ENCODE data around the gene DACT2. TPM values are rescaled to one million over a fixed set of nuclear protein-coding genes. Genes with fewer than 3 reads are reported as not detected.

The DACT2 gene
- total and polyA plus RNA-seq, 9 of the 15 experiments (the other 6 are each of a cell fraction or from before 2014, with no cell fraction given), result not detected

- FAIRE-seq (no peak), ATAC-seq (no peak), DNase-seq (ENCODE audit: extremely low read depth in 1 of 4, low spot score in 3 of 4) (no peak)
- WGBS (ENCODE audit: insufficient coverage, low coverage, missing lambda C conversion rate), result 2% methylated on average over 9 of the region's 9 CpGs
- Histone ChIP-seq H3K9me3 (replicated peaks; ENCODE audit: control insufficient read depth, insufficient read depth, low read depth, low read length) (no peaks in the 10 kb centered on the region), H3K4me1 (replicated peaks in 1 of 2; ENCODE audit: control insufficient read depth in 2 of 2, insufficient read depth in 2 of 2, low read length in 2 of 2) (peaks cover 0 to 3% of the 10 kb centered on the region in 2 experiments; a peak in 1 of 5 replicates), H3K4me2 (ENCODE audit: insufficient read depth, low read length) (no peak overlapping the region), H3K4me3 (no peak overlapping the region), H2AFZ (ENCODE audit: low read depth, low read length) (no peak overlapping the region), H4K20me1 (replicated peaks; ENCODE audit: control insufficient read depth, insufficient read depth, low read length) (no peaks in the 10 kb centered on the region), H3K27me3 (ENCODE audit: control insufficient read depth in 2 of 2, insufficient read depth in 2 of 2, low read length in 2 of 2) (peaks cover 21 to 39% of the 10 kb centered on the region in 2 experiments), H3K36me3 (ENCODE audit: control insufficient read depth, insufficient read depth, low read length) (no peaks in the 10 kb centered on the region), H3K79me2 (ENCODE audit: control insufficient read depth, insufficient read depth, low read length) (no peaks in the 10 kb centered on the region), H3K9me1 (ENCODE audit: control insufficient read depth, insufficient read depth, low read length) (no peaks in the 10 kb centered on the region), H3K27ac (ENCODE audit: extremely low read depth, low read depth, low read length) (no peak overlapping the region), H3K9ac (ENCODE audit: insufficient read depth in 1 of 2, low read depth in 2 of 2, low read length in 2 of 2) (no peak overlapping the region)
- TF ChIP-seq HOMEZ (CRISPR knock-in tag; IDR thresholded peaks at IDR 0.05) (no peak), MAFG (tag; conservative IDR thresholded peaks at IDR 0.05) (0 out of 2 replicates have a peak, but pooled peaks have one; percentile 9), ZNF316 (IDR thresholded peaks at IDR 0.05) (peak; percentile 43), MBD2 (IDR thresholded peaks at IDR 0.05; ENCODE audit: borderline replicate concordance, low read depth) (no peak)
- in situ Hi-C loops (cut with MboI), result no loop called here
- CTCF ChIA-PET (ENCODE audit: low intra/inter-chr PET ratio), result no interaction called here
- intact Hi-C loops (cut with micrococcal nuclease), result no loop called here
- BruUV-seq (replicated peaks), result no TSS peak
- POLR2A ChIA-PET, result interaction anchor here (0.6 kb wide), 3 partner anchors 138 to 490 kb away, joined by 3 read pairs; no protein-coding TSS in a partner anchor
These were observed 42.2 kb upstream of the DACT2 start for GRCh38 chr6:168361766-168362165.

- H3K79me2 ChIP-seq (ENCODE audit: control insufficient read depth, insufficient read depth, low read length), result no peaks in the 10 kb centered on the region
- DNase-seq (ENCODE audit: extremely low read depth in 1 of 4, low spot score in 3 of 4) (no peak), ATAC-seq (no peak), FAIRE-seq (no peak)
- no peaks in the 10 kb centered on the region for H3K9me1 ChIP-seq (ENCODE audit: control insufficient read depth, insufficient read depth, low read length)
- WGBS (ENCODE audit: insufficient coverage, low coverage, missing lambda C conversion rate), result 3% methylated on average over 14 of the region's 14 CpGs
- peaks cover 12 to 39% of the 10 kb centered on the region in 2 experiments for H3K27me3 ChIP-seq (ENCODE audit: control insufficient read depth in 2 of 2, insufficient read depth in 2 of 2, low read length in 2 of 2)
- peaks cover 0 to 5% of the 10 kb centered on the region in 2 experiments; a peak in 1 of 5 replicates for H3K4me1 ChIP-seq (replicated peaks in 1 of 2; ENCODE audit: control insufficient read depth in 2 of 2, insufficient read depth in 2 of 2, low read length in 2 of 2)
- no TSS peak for BruUV-seq (replicated peaks)
- H3K36me3 ChIP-seq (ENCODE audit: control insufficient read depth, insufficient read depth, low read length), result no peaks in the 10 kb centered on the region
- CTCF ChIA-PET (ENCODE audit: low intra/inter-chr PET ratio), result interaction anchor here (0.8 kb wide), 1 partner anchor 299 kb away, joined by 3 read pairs; no protein-coding TSS in a partner anchor
- H3K4me2 ChIP-seq (ENCODE audit: insufficient read depth, low read length), result no peak overlapping the region
- in situ Hi-C loops (cut with MboI) (no loop called here), intact Hi-C loops (cut with micrococcal nuclease) (no loop called here)
- H3K27ac ChIP-seq (ENCODE audit: extremely low read depth, low read depth, low read length), result no peak overlapping the region
- H3K9ac ChIP-seq (ENCODE audit: insufficient read depth in 1 of 2, low read depth in 2 of 2, low read length in 2 of 2), result no peak overlapping the region
- no peaks in the 10 kb centered on the region for H3K9me3 ChIP-seq (replicated peaks; ENCODE audit: control insufficient read depth, insufficient read depth, low read depth, low read length)
- POLR2A ChIA-PET, result no interaction called here
- H3K4me3 ChIP-seq, result no peak overlapping the region
- H2AFZ ChIP-seq (ENCODE audit: low read depth, low read length), result no peak overlapping the region
- no peaks in the 10 kb centered on the region for H4K20me1 ChIP-seq (replicated peaks; ENCODE audit: control insufficient read depth, insufficient read depth, low read length)
These were observed 40.2 kb upstream of the DACT2 start for GRCh38 chr6:168359794-168360193.
